Activated T-cell treated with anti-CD3 and anti-CD28 coated beads for 1 hour (primary cell): Measurements from ENCODE around the gene KRTAP5-2.

Experiments
- DNase-seq: peaks from one replicate; pipeline ENCODE4 v3.0.0-alpha.2; 2020; ENCODE audit warnings: low read depth

The KRTAP5-2 gene

DNA sequence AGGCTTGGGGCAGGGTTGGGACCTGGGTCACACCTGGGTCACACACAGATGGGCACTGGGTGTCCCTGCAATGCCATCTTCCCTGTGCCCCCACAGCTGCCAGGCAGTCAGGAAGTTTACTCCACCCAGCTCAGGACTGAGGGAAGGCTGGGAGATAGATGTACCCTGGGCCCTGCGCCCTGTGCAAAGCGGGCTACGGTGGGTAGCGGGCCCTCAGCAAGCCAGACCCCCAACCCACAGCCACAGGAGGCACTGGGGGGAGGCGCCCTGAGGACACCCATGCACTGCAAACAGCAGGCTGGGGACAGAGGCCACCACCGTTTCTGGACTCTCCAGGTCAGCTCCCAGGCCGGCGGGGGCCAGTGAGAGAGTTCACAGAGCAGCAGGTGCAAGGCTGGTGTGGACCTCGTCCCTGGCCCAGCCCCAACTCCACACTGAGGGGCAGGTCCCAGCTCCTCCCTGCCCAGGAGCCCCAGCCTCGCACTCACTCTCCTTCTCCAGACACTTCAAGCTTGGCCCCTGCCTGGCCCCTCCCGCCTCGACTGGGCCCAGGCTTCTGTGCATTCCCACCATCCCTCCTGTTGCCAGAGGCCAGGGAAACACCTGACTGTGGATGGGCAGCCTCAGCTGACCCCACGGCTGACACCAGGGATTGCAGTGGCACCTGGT, 30.9 kb downstream of the KRTAP5-2 start:
- DNase-seq: no peak

DNA sequence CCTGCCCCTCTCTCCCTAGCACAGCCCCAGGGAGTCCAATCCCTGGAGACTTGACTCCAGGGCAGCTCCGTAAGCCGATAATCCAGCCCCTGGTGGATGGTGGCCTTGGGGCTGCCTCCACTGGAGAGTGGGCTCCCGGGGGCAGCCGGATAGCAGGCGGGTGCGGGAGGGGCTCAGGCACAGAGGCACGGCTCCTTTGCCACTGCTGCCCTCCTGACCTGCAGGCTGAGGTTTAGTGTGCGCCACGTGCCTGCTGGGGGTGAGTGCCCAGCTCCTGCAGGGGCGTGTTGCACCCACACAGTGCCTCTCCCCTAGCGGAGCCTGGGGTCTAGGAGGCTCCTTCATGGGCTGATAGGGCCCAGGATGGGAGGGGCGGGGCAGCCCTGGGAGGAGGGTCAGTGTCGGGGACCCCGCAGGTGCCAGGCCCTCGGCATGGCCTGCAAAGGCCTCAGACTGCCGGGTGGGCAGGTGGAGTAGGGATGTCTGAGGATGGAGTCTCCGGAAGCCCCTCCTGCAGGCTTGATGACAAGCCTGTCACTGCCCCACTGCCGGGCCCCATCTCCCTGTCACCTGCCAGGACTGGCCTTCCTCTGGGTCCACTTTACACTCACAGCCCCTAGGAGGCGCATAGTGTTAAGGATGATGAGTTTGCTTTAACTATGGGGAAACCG, 31.6 kb downstream of the KRTAP5-2 start:
- DNase-seq: no peak

DNA sequence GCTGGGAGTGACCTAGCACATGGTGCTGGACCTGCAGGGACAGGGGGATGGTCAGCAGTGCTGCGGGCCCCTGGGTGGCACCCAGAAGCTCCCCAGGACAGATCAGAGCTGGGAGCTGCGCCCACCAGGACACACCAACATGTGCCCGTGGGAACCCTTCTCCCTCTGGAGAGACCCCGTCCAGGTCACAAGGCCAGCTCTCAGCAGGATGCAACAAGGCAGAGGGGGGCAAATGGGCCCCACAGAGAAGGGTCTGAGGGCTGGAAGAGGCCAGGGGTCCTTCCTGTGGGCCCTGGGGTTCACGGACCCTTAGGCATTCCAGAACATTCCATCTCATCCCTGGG, 32.2 kb downstream of the KRTAP5-2 start:
- no peak for DNase-seq

DNA sequence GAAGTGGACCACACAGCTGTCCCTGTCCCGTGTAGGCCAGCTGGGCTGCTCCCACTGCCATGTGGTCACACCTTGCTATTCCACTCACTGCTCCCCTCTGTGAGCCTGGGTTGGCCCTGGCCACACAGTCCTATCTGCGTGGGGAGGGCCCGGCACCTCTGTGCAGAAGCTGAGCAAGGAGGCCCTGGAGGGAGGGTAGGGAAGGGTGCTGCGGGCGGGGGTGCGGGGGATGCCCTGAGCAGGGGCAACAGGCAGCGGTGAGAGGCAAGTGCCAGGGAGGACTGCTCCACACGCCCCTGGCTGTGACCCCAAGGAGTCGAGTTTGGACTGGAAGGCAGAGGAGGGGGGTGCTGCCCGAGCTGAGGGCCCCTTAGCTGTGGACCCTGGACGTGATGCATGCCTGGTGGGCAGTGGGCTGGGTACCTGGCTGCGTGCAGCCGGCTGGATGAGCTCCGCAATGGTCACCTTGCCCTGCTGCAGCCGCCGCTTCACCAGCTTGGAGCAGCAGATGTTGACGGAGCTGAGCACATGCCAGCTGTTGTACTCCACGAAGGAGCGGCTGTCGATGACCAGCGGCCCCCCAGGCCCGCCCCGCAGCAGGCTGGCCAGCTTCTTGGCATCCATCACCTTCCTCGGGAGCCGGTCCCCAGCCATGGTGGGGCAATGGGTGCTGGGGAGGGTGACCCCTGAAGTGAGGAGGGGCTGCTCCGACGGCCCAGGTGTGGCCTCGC, 32.8 kb downstream of the KRTAP5-2 start:
- DNase-seq: no peak

DNA sequence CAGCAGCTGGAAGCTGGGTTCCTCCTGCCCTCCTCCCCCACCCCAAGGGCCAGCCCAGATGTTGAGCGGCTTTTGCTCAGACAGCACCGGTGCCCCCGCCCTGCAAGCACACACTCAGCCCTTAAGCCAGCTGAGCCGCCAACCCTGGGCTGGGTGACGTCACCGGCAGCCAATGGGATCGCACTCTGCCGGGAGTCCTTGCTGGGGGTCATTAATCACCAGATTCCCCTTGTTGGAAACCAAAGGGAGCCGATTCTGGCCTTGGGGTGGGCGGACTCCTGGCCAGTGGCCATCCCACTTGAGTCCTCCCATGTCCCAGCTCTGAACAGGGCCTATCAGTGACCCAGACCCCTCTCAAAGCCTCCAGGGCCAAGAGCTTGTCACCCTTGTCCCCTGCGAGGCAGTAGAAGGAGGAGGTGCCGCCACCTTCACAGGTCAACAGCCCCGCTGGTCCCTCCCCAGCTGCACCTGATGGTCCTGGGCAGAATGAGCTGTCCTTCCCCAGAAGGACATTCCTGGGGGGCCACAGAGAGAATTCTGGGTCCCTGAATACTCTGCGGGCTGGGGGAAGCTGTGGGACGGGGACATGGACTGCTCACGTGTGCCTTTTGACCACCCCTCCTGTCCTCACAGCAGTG, 33.4 kb downstream of the KRTAP5-2 start:
- DNase-seq: no peak

DNA sequence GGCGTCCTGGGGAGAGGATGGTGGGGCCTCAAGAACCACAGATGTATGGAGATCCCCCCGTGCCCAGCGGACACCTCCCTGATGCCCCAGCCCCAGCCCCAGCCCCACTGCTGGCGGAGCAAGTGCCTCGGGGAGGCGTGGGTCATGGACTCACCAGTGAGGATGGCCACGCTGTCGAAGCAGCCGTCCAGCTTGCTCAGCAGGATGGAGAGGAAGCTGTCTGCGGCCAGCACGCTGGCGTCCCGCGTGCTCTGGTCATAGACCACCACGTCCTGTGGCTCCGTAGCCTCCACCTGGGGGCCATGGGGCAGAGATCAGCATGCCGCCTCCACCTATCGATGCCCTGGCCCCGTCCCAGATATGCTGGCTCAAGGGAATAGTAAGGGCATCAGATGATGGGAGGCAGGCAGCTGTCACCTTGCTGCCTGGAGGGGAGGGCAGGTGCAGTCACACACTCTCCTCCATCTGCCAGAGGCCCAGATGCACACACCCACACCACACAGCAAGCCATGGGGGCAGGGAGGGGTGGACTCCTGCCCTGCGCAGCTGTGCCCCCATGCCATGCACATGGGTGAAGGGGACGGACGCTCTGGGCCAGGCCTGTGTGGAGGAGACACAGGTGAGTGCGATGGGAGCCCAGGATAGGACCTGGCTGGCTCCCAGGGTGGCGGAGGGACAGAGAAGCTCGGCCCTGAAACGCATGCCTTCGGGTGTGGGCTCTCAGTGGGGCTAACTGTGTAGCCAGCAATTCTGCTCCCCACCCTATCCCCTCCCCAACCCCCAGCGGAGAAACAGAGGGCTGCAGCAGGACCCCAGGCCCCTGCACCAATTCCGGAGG, 34.2 kb downstream of the KRTAP5-2 start:
- no peak for DNase-seq

DNA sequence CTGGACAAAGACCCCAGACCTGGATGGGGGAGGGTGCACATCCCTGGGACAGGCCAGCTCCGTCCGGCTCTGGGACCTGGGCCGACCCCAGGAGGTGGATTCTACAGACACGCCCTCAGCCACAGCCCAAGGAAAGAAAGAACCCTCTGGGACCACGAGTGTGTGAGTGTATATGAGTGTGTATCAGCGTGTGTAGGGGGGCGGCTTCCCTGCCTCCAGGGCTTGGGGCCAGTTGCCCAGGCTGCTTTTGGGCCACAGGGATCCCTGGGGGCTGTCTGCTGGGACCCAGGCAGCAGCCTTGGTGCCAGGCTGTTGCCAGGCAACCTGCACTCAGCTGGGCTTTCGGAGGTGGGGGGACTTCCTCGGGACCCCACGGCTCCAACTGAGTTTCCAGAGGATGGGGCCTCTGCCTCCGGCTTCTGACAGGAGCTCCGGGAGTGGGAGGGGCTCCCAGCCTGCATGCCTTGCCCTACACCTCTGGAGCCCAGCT, 34.9 kb downstream of the KRTAP5-2 start:
- DNase-seq: no peak

DNA sequence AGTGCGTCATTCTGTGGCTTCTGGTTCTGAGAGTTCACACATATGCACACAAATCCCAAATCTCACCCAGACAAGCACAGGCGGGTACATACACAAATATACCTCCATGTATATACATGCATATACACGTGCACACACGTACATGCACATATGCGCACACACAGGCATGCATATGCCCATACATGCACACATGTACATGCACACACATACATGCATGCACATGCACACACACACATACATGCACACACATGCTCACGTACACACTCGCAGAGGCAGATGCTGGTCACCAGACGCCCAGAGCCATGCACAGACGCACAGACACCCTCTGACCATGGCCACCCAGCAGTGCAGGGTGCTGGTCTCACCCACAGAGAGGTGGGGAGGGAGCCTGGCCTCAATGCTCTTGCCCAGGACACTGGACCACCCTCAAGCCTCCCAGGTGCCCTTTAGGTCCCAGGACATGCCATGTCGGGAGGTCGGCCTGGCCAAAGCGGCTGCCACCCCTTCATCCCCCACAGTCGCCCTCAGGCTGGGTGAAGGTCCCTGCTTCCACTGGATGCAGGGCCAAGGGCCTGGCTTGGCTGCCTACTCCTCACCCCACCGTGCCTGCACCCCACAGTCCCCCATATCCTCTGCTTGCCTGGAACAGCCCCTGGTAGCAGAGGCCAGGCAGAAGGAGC, 35.5 kb downstream of the KRTAP5-2 start:
- DNase-seq: no peak

DNA sequence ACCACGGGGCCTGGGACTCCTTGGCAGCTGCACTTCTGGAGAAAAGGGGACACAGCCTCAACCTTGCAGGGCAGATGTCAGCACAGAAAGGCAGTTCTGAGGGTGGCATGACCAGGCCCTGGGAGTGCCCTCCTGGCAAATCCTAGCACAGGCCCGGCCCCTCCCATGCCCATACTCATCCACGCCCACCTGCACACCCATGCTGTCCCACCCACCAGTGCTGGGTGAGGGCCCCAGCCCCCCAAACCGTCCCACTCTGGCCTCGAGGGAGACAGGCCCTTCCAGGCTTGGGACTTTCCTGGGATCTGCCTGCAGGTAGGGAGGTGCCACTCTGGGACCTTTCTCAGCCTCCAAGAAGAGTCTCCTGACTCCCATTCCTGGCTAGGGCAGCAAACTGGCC, 36.1 kb downstream of the KRTAP5-2 start:
- DNase-seq: no peak

DNA sequence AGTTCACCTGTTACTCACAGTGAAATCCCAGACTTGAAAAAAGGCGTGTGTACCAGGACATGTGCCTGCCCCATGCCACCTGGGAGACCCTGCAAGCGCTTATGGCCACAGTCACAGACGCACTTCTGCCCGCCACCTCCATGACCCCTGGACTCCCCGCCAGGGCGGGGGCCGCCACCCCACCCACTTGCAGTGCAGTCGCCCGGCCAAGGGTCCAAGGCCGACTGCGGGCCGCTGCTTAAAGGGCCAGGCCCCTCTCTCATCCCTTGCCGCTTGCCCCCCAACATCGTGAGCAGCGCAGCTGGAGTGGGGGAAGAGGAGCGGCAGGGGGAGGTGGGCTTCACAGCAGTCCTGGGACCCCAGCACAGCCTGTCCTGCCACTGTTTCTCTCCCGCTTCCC, 36.8 kb downstream of the KRTAP5-2 start:
- DNase-seq: no peak

DNA sequence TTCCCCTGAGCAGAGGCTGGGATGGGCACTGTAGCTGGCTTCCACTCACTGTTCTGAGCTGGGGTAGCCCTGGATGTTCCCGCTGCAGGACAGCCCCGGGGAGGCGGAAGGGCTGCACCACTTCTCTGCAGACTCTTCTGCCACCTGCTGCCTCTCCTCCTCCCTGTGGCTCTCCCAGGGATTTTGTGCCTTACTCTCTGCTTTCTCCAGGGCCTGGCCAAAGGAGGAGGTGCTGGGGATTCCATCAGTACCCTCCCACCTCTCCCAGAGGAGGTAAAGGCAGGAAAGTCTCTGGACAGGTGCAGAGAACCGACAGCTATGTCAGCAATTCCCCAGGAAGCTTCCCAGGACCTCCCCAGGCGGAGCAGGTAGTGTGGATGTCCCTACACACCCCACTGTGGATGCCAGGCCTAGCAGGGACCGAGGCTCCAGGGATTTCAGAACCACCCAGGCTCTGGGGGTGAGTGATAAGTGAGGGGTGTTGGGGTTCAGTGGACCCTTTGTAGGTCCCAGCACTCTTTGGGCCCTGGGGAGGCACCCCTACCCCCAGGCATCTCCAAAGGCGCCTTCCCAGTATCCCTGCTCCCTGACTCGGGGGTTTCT, 37.3 kb downstream of the KRTAP5-2 start:
- no peak for DNase-seq

DNA sequence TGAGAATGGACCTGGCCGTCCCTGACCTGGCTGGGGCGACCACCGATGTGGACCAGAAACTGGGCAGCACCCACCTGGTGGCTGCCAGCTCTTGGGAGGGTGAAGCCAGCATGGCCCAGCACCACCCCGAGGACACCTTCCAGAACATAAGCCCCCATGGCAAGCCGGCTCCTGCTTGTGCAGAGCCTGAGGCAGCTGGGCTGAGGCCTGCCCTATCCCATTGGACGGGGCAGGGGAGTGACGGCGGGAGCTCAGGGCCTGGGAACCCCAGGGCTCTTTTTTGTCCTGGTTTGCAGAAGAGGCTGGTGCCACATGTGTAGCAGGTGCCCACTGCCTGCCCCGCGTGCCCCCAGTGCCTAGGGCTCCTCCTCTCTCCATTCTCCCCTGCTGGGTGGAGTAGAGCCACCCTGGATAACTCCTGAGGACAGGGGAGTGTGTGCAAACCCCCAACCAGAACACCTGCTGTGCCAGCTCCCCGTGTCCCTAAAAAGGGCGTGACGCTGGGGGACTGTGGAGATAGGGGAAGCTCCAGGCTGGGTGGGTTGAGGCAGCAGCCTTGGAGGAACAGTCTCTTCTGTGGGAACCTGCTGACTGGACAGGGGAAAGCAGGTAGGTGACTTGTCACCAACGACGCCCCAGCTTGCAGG, 38.0 kb downstream of the KRTAP5-2 start:
- DNase-seq: no peak

DNA sequence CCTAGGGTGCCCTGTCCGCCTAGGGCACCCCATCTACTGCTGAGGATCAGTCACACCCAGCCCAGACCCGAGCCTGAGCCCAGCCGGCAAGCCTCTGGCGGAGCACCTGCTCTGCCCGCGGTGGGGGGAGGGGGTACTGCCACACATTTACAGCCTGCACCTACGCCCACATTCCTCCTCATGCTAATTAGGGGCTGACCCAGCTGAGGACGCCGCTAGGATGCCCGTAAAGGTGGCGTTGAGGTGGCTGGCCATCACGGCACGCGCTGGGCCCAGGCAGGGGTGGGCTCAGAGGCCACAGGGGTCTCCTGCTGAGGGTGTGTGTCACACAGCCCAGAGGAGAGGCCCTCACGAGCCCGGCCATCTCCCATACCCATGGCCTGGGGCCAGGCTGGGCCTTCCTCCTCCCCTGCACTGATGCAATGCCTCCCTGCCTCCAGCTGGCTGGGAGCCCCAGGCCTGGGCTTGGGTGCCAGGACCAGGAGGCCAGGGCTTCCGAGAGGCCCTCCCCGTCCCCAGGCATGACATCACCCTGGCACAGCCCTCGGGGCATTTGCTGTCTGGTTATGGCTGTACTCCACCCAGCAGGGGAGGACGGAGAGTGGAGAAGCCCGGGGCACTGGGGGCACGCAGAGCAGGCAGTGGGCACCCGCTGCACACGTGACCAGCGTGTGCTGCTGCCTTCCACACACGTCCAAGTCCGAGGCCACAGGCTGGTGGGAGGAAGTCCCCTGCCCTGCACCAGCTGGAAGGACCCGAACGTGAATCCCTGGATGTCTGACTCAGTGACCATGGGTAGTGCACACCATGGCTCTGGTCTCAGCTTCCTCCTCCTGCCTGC, 38.8 kb downstream of the KRTAP5-2 start:
- DNase-seq: no peak

DNA sequence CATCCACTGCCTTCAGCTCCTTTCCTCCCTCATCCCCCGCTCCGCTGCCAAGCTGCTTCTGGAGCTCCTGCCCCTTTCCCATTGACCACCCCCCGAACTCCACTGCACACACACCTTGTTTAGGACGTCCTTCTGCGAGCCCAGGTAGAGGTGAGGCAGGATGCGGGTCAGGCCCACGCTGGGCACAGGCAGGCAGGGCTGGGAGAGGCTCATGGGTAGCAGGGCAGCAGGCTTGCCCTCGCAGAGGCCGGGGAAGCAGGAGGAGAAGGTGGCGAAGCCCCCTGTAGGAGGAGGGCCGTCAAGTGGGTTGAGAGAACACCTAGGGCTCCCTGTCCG, 39.4 kb downstream of the KRTAP5-2 start:
- DNase-seq: no peak

DNA sequence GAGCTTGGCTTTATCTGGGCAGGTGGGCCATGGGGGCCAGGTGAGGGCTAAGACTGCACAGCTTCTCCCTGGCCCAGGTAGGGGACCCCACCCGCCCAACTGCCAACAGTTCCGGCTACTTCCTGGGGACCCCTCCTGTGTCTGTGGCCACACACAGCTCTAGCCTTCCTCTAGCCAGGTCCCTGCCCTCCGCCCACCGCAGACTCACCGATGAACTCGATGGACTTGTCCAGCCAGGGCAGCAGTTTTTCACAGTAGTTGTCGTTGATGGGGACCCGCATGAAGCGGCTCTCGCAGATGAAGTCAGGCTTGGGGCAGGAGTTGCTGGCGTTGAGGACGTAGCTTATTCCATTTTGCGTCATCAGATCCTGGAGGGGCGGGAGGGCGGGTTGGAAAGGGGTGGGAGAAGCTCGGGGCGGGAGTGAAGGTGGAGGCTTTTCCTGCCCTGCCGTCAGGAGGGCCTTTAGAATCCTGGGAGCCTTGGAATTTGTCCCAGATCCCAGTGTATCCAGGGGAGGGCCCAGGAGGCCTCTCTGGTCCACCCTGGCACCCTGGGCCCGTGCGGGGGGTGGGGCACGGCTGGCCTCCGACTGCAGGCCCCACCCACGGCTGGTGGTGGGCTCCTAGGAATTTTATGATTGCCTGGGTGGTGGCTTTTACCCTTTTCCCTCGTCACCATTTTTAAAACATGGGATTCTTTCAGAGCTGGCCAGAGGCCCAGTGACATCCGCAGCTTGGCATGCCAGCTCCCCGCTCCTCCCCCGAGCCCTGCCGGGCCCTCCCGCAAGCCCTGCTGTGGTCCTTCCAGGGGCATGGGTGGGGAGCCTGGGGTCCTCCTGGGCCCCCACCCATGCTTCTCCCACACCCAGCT, 40.0 kb downstream of the KRTAP5-2 start:
- DNase-seq: no peak

DNA sequence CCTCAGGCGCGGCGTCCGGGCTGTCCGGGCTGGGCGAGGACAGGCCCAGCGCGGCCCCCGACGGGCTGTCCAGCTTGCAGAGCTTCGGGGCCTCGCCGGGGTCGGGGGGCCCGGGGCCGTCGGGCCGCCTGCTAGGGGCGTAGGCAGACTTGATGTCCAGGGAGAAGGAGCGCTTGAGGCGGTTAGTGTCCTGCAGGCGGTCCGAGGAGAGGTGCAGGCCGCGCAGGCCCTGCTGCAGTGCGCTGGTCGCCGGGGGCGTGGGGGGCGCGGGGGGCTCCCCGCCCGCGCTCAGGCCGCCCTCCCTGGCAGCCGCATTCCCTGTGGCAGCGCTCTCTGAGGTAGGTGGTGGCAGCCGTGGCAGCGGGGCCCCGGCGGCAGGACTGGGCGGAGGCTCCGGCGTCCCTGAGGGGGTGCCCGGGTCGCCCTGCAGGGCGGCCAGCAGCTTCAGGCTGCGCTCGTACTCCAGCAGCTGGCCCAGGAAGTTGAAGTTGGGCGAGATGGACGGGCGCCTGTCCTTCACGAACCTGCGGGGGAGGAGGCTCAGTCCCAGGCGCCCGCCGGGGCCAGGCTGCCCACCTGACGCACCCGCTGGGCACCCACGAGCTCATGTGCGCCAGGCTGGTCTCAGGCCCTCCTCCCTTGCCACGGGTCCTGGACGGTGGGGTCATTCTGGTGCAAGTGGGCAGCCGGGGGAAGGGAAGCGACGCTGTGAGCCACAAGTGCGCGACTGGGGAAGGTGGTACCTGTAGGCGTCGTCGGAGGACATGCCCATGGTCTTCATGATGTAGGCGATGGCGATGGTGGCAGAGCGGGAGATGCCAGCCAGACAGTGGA, 40.8 kb downstream of the KRTAP5-2 start:
- no peak for DNase-seq

DNA sequence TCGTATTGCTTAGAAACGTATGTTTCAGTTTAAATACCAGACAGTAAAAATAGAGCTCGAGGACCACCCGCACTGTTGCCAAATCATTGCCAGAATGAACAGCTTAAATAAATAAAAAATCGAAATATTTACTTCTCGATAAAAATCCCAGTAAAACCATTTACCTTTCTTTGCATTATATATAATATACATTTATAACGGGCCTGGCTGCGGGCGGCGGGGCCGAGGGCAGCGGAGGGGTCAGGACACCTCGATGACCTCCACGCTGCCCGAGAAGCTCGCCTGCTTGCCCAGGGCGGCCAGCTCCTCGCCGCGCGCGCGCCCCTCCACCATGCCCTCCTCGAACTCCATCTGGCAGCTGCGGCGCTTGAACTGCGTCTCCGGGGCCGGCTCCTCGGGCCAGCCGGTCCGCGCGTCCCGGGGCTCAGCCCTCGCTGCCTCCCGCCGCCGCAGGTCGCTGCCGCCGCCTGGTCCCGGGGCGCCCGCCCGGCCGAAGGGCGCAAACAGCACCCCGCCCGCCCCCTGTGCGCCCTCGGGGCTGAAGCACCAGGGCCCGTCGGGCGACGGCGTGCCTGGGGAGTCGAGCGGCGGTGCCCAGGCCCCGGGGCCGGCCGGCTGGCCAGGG, 41.7 kb downstream of the KRTAP5-2 start:
- DNase-seq: no peak
